IMR-90 (cell line): ENCODE measurements around the gene MAN2A1. TPM values are rescaled to one million over a fixed set of nuclear protein-coding genes. Genes with fewer than 3 reads are reported as not detected.

ENCODE experiments used
- ATAC-seq: fragments of 200-7000 bp; cut with Tn5 transposase; 2 replicates; pipeline ENCODE4 v1.9.1; 2020; ENCODE audit warnings: low read depth, mild to moderate bottlenecking, moderate library complexity
- BruUV-seq: library from RNA; stranded (reverse); fragments of 400-500 nt; replicated peaks from 2 replicates; lab custom pipeline; 2021; lab: Mats Ljungman, UMichigan
- CTCF ChIA-PET: fragments of 300-600 bp; formaldehyde crosslinking; extraction: SDS; loops from one replicate; lab custom pipeline; 2021; ENCODE audit warnings: antibody characterized with exemption; lab: Yijun Ruan, JAX
- POLR2A ChIA-PET: fragments of 300-600 bp; sonication (Branson Sonifier 250); formaldehyde crosslinking; loops from one replicate; lab custom pipeline; 2022; ENCODE audit warnings: antibody characterized with exemption; ENCODE audit not compliant: unreplicated experiment; lab: Charles Lee
- DNase-seq: peaks from one replicate; pipeline ENCODE4 v3.0.0; 2013
- H2AFZ ChIP-seq: replicated peaks from 2 replicates; pipeline ENCODE3; 2013; ENCODE audit warnings: low read length, mild to moderate bottlenecking; ENCODE audit not compliant: poor library complexity
- H2AK5ac ChIP-seq: 2 replicates; pipeline ENCODE4 v1.6.1; 2013; ENCODE audit warnings: low read depth, low read length, inconsistent platforms
- H2AK9ac ChIP-seq: replicated peaks from 2 replicates; pipeline ENCODE3; 2013; ENCODE audit warnings: mild to moderate bottlenecking, low read depth, low read length, moderate library complexity; ENCODE audit not compliant: poor library complexity
- H2BK120ac ChIP-seq: 2 replicates; pipeline ENCODE4 v1.6.1; 2013; ENCODE audit warnings: low read depth, low read length, inconsistent platforms
- H2BK15ac ChIP-seq: 3 replicates; pipeline ENCODE4 v1.6.1; 2013; ENCODE audit warnings: low read depth, low read length, inconsistent platforms
- H2BK20ac ChIP-seq: 2 replicates; pipeline ENCODE4 v1.6.1; 2013; ENCODE audit warnings: low read depth, mild to moderate bottlenecking, inconsistent platforms, low read length, moderate library complexity
- H2BK5ac ChIP-seq: 2 replicates; pipeline ENCODE4 v1.6.1; 2013; ENCODE audit warnings: mild to moderate bottlenecking, low read depth, low read length, inconsistent platforms; ENCODE audit not compliant: poor library complexity, severe bottlenecking
- H3K14ac ChIP-seq: replicated peaks from 2 replicates; pipeline ENCODE4 v1.6.1; 2013; ENCODE audit warnings: low read depth, low read length, inconsistent platforms
- H3K18ac ChIP-seq: 2 replicates; pipeline ENCODE4 v1.6.1; 2013; ENCODE audit warnings: low read depth, low read length, control low read depth
- H3K23ac ChIP-seq: 2 replicates; pipeline ENCODE4 v1.6.1; 2013; ENCODE audit warnings: low read depth, low read length, inconsistent platforms
- H3K27ac ChIP-seq: 2 replicates; pipeline ENCODE4 v1.5.1; 2013; ENCODE audit warnings: mild to moderate bottlenecking, control low read depth, low read length; ENCODE audit not compliant: insufficient read depth
- H3K27me3 ChIP-seq: 2 replicates; pipeline ENCODE4 v1.6.1; 2013; ENCODE audit warnings: low read length; ENCODE audit not compliant: control insufficient read depth, insufficient read depth
- H3K36me3 ChIP-seq: 2 replicates; pipeline ENCODE4 v1.6.1; 2013; ENCODE audit warnings: low read length, mixed read lengths; ENCODE audit not compliant: control insufficient read depth, insufficient read depth
- H3K4ac ChIP-seq: 2 replicates; pipeline ENCODE4 v1.6.1; 2013; ENCODE audit warnings: low read depth, low read length, inconsistent platforms
- H3K4me1 ChIP-seq: 2 replicates; pipeline ENCODE4 v1.6.1; 2013; ENCODE audit warnings: low read length, mixed read lengths; ENCODE audit not compliant: control insufficient read depth, insufficient read depth
- H3K4me2 ChIP-seq: 2 replicates; pipeline ENCODE4 v1.6.1; 2013; ENCODE audit warnings: low read depth, mild to moderate bottlenecking, control low read depth, low read length, moderate library complexity
- H3K4me3 ChIP-seq: 2 replicates; pipeline ENCODE4 v1.5.1; 2013; ENCODE audit warnings: low read depth, mild to moderate bottlenecking, control low read depth, low read length, moderate library complexity; ENCODE audit not compliant: insufficient read depth
- H3K56ac ChIP-seq: 2 replicates; pipeline ENCODE4 v1.6.1; 2013; ENCODE audit warnings: low read length, inconsistent platforms; ENCODE audit not compliant: insufficient read depth; ENCODE audit errors: extremely low read depth
- H3K79me1 ChIP-seq, 2 experiments: 2 replicates each; pipeline ENCODE4 v1.6.1; 2013; ENCODE audit warnings: low read length in 2 of 2, inconsistent platforms in 1 of 2, low read depth in 1 of 2
- H3K9ac ChIP-seq: 2 replicates; pipeline ENCODE4 v1.6.1; 2013; ENCODE audit warnings: low read depth, low read length, control low read depth
- H3K9me1 ChIP-seq: 2 replicates; pipeline ENCODE4 v1.6.1; 2013; ENCODE audit warnings: low read length, inconsistent platforms; ENCODE audit not compliant: insufficient read depth
- H3K9me3 ChIP-seq: 2 replicates; pipeline ENCODE4 v1.6.1; 2013; ENCODE audit warnings: low read length; ENCODE audit not compliant: control insufficient read depth, insufficient read depth
- H4K20me1 ChIP-seq: 2 replicates; pipeline ENCODE4 v1.6.1; 2013; ENCODE audit warnings: low read length, inconsistent platforms; ENCODE audit not compliant: insufficient read depth
- H4K5ac ChIP-seq: 2 replicates; pipeline ENCODE4 v1.6.1; 2013; ENCODE audit warnings: mild to moderate bottlenecking, low read depth, low read length, control low read depth
- H4K8ac ChIP-seq, 2 experiments: 2 replicates each; pipeline ENCODE4 v1.6.1; 2013; ENCODE audit warnings: low read depth in 2 of 2, low read length in 2 of 2, control low read depth in 1 of 2, inconsistent platforms in 1 of 2
- H4K91ac ChIP-seq: 2 replicates; pipeline ENCODE4 v1.6.1; 2013; ENCODE audit warnings: low read depth, low read length, inconsistent platforms; ENCODE audit not compliant: insufficient read depth
- WGBS, 2 experiments: methylation state at CpG; one replicate each; pipeline versions ENCODE4 v1.1.5 to v1.1.7; 2013; ENCODE audit warnings: missing lambda C conversion rate in 2 of 2; ENCODE audit not compliant: insufficient read length in 1 of 2; ENCODE audit errors: extremely low coverage in 2 of 2; 5-methylcytosine and 5-hydroxymethylcytosine counted together
- dilution Hi-C: fragments of 300-500 bp; cut with HindIII; formaldehyde crosslinking; loops from one replicate; pipeline ENCODE4 v1.14.3; 2018; ENCODE audit warnings: low sequenced_read_pairs; ENCODE audit not compliant: unreplicated experiment
- in situ Hi-C: fragments of 300-500 bp; cut with MboI; formaldehyde crosslinking; loops from 3 replicates; pipeline ENCODE4 v1.14.3; 2019; ENCODE audit warnings: low sequenced_read_pairs, inconsistent platforms, mixed read lengths
- intact Hi-C: fragments of 100-400 bp; cut with micrococcal nuclease; formaldehyde crosslinking; loops from 2 replicates; pipeline ENCODE4 v1.10.0; 2022
- polyA plus RNA-seq, 3 experiments: library from polyadenylated mRNA; depleted of rRNA; stranded (reverse); fragments of >200 nt; gene quantifications; 2 replicates each; pipeline ENCODE4 v1.2.3, GENCODE V29; 2012; ENCODE audit warnings: low replicate concordance in 1 of 3
- total RNA-seq: library from RNA; depleted of rRNA; stranded (reverse); fragments of >200 nt; gene quantifications from 2 replicates; pipeline ENCODE4 v1.2.3, GENCODE V29; 2012
- TF ChIP-seq, protein P1 (sequence below): fragments of 150-350 bp; IDR thresholded peaks from 2 replicates; pipeline ENCODE4 v1.6.1; 2017; ENCODE audit warnings: mild to moderate bottlenecking, antibody characterized with exemption, low read length, low read depth

MAN2A1 gene
- total and polyA plus RNA-seq, 2 of the 4 experiments (the other 2 are of a cell fraction): 16.4 to 29.6 TPM

DNA sequence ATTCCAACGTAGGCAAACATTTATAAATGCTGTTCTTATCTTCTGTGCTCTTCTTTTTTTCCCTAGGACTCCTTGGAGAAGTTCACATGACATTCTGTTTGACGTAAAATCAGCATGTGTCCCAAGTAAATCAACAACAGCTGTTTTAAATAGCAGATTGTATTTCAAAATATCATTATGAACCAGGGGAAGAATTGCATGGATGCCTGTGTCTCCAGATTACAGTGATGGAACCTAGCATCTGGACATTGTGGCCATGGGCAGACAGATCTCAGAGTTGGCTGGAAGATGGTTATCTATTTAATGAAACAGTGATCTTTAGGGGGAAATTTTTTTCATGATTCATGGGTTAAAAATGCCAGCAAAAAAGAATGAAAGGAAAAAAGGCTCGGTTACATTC lies 222.0 kb downstream of the MAN2A1 start:
- Histone ChIP-seq H3K18ac (no peak overlapping the region), H3K36me3 (no peaks in the 10 kb centered on the region), H3K9me1 (no peaks in the 10 kb centered on the region), H2AK9ac (no peak overlapping the region), H3K14ac (no peak overlapping the region), H3K27ac (no peak overlapping the region), H2BK120ac (no peak overlapping the region), H3K9ac (no peak overlapping the region), H2BK20ac (no peak overlapping the region), H3K56ac (no peak overlapping the region), H2BK5ac (no peak overlapping the region), H3K9me3 (no peaks in the 10 kb centered on the region), H3K4me3 (no peak overlapping the region), H2AFZ (no peak overlapping the region), H2BK15ac (no peak overlapping the region), H4K91ac (no peak overlapping the region), H4K20me1 (no peaks in the 10 kb centered on the region), H3K4me2 (no peak overlapping the region), H2AK5ac (no peak overlapping the region), H3K4ac (no peak overlapping the region), H3K27me3 (peaks cover 4% of the 10 kb centered on the region), H4K5ac (no peak overlapping the region), H3K79me1 (no peaks in the 10 kb centered on the region), H3K23ac (no peak overlapping the region), H3K4me1 (no peaks in the 10 kb centered on the region), H4K8ac (no peak overlapping the region)
- WGBS, 2 experiments: no CpG with 5 or more reads among the region's 3 CpGs
- dilution Hi-C loops (no loop called here), in situ Hi-C loops (no loop called here), intact Hi-C loops (no loop called here)
- TF ChIP-seq, protein P1, sequence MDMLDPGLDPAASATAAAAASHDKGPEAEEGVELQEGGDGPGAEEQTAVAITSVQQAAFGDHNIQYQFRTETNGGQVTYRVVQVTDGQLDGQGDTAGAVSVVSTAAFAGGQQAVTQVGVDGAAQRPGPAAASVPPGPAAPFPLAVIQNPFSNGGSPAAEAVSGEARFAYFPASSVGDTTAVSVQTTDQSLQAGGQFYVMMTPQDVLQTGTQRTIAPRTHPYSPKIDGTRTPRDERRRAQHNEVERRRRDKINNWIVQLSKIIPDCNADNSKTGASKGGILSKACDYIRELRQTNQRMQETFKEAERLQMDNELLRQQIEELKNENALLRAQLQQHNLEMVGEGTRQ: no peak
- peak; percentile 11 for DNase-seq
- CTCF ChIA-PET: interaction anchor here (0.6 kb wide), 1 partner anchor 616 kb away, joined by 3 read pairs; no protein-coding TSS in a partner anchor
- BruUV-seq: no TSS peak
- POLR2A ChIA-PET: no interaction called here
- ATAC-seq: peak; percentile 37; the same call in 1 of the 2 replicates
